Measurements from ENCODE around the gene CGAS.
"Not testable (repeated sequence)": the region's sequence is repeated elsewhere in the genome, so short reads cannot be mapped to it uniquely, and the experiment has no call there.

CGAS gene

DNA sequence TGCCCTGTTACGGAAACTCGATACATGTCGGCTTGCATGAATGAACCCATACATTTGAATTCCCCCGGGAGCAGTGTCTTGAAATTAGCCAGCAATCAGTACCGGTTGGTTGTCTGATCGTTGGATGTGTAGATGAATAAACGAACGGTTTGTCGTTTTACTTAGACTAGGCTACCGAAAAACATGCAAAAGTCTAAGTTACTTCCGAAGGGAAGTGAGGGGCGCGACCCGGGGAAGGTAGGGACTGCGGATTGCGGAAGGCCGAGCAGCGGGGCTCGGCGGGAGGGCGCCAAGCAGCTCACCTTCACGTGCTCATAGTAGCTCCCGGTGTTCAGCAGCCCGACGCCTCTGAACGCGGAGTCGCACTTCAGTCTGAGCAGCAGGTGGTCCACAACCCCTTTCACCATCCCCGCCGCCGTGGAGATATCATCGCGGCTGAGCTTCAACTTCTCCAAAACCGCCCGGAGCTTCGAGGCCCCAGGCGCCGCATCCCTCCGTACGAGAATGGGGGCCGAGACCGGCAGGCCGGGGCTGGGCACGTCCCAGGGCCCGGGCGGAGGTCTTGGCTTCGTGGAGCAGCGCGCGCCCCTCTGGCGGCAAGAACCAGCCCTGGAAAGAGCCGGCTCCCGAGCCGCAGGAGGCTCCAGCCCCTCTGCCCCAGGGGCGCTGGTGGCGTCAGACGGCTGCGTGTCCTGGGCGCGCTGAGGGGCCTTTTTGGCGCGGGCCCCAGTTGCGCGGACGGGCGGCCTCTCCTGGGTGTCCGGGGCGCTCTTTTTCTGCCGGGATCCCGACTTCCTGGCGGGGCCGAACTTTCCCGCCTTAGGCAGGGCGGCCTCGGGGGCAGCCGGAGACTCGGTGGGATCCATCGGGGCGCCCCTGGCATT lies 632 bp downstream of the CGAS start:
- peaks cover 59% of the 10 kb centered on the region for H3K4me1 Mint-ChIP-seq
- H3K27ac Mint-ChIP-seq, result peak overlapping the region; percentile 88
- H3K27me3 Mint-ChIP-seq, result no peaks in the 10 kb centered on the region
- peak overlapping the region; percentile 96 for H3K4me3 Mint-ChIP-seq
- DNase-seq, result peak; percentile 65
- CTCF ChIA-PET, result interaction anchor here (1.3 to 3.8 kb wide), 4 partner anchors 10 to 159 kb away, joined by 4 to 30 read pairs (median 6); partner anchors contain the start of gene MTO1
- peaks cover 25% of the 10 kb centered on the region for H3K36me3 Mint-ChIP-seq
- no peaks in the 10 kb centered on the region for H3K9me3 Mint-ChIP-seq

DNA sequence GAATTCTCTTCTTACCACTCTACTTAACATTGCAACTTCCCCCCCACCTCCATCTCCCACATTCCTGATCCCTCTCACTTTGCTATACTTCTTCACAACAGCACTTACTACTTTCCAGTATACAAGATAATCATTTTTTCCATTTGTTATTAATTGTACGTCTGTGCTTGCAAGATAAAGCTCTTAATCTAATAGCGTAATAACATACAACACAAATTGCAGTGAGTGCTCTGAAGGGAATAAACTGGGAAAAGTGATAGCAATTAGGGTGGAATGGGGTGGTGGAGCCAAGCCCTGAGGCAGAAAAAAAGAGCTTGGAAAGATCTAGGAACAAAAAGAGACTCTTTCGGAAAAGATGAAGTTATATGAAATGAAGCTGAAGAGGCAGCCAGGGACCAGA lies 8.5 kb downstream of the CGAS start:
- Mint-ChIP-seq H3K4me1 (peaks cover 57% of the 10 kb centered on the region), H3K36me3 (peaks cover 55% of the 10 kb centered on the region), H3K9me3 (no peaks in the 10 kb centered on the region), H3K27me3 (no peaks in the 10 kb centered on the region), H3K27ac (no peak overlapping the region), H3K4me3 (no peak overlapping the region)
- DNase-seq, result no peak
- CTCF ChIA-PET, result no interaction called here

DNA sequence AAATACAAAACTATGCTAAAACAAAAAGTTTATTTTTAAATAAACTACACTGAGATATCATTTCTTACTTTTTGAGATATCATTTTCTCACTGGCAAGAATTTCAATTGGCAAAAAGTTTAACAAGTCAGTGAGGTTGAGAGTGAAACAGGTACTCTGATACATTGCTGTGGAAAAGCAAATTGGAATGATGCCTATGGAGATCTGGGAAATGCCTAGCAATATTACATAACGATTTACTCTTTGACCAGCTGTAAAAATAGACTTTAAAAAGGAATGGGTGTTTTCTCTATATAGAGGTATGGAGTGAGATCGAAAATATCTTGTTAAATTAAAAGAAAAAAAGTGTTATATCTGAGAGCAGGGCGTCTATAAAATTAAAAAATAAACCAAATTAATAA lies 16.9 kb downstream of the CGAS start:
- no peak overlapping the region for H3K4me3 Mint-ChIP-seq
- no peak for DNase-seq
- no peaks in the 10 kb centered on the region for H3K9me3 Mint-ChIP-seq
- H3K36me3 Mint-ChIP-seq, result peaks cover 53% of the 10 kb centered on the region
- peaks cover 31% of the 10 kb centered on the region for H3K4me1 Mint-ChIP-seq
- H3K27ac Mint-ChIP-seq, result no peak overlapping the region
- CTCF ChIA-PET, result interaction anchor here (1.6 kb wide), 1 partner anchor 175 kb away, joined by 3 read pairs; no protein-coding TSS in a partner anchor
- H3K27me3 Mint-ChIP-seq, result no peaks in the 10 kb centered on the region

DNA sequence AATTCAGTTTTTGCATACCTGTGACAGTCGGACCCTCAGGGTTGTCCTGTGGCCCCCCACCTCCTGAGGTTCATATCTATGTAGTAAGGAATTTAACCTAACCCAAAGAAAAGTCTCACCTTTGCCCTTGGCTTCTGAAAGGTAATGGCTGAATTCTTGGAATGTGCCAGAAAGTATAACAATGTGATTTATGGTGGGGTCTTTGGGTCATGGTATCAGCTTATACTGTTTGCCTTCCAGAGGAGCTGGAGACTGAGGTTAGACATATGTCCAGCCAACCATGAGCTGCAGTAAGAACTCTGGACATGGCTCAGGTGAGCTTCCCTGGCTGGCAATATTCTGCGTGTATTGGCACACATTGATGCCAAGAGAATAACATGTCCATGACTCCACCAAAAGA lies 30.6 kb downstream of the CGAS start:
- Mint-ChIP-seq H3K27ac (peak overlapping the region; percentile 99), H3K36me3 (peaks cover 54% of the 10 kb centered on the region), H3K9me3 (no peaks in the 10 kb centered on the region), H3K27me3 (no peaks in the 10 kb centered on the region), H3K4me3 (no peak overlapping the region), H3K4me1 (peaks cover 36% of the 10 kb centered on the region)
- CTCF ChIA-PET, result interaction anchor here (0.6 kb wide), 1 partner anchor 48 kb away, joined by 3 read pairs; no protein-coding TSS in a partner anchor
- no peak for DNase-seq

DNA sequence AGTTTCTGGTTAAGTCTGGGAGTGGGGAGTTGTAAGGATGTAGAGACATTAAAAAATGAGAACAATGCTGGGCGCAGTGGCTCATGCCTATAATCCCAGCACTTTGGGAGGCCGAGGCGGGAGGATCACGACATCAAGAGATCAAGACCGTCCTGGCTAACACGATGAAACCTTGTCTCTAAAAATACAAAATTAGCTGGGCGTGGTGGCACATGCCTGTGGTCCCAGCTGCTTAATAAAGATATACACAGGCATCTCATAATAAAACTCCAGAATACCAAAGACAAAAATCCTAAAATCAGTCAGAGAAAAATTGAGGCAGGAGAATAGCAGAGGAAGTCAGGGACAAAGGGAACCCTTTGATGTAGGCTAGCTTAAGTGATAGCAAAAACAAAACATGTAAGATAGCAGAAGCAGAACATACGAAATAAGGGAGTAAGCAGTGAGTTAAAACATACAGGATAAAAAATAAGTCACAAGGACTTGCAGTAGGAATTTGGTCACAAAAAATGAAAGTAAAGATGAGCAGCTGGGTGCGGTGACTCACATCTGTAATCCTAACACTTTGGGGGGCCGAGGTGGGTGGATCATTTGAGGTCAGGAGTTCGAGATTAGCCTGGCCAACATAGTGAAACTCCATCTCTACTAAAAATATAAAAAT lies 33.9 kb downstream of the CGAS start:
- H3K4me1 Mint-ChIP-seq, result peaks cover 26% of the 10 kb centered on the region
- peaks cover 54% of the 10 kb centered on the region for H3K36me3 Mint-ChIP-seq
- H3K27me3 Mint-ChIP-seq, result no peaks in the 10 kb centered on the region
- no peak for DNase-seq
- no peak overlapping the region for H3K4me3 Mint-ChIP-seq
- H3K27ac Mint-ChIP-seq, result no peak overlapping the region
- H3K9me3 Mint-ChIP-seq, result no peaks in the 10 kb centered on the region
- CTCF ChIA-PET, result interaction anchor here (1.1 kb wide), 1 partner anchor 1006 kb away, joined by 3 read pairs; no protein-coding TSS in a partner anchor

DNA sequence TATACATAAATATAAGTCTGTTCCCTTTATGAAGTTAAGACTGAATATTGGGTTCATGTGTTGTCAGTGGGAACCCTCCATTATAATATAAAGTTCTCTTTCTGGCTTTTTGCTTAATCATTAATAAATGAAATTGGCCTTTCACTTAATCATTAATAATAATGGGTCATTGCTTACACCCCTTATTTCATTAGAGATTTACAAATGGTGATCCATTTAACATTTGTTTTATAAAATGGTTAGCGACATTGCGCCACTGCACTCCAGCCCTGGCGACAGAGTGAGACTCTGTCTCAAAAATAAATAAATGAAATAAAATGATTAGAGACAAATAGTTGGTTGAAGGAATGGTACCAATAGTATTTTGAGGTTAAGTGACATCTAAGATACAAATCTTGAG lies 39.0 kb downstream of the CGAS start:
- Mint-ChIP-seq H3K4me1 (peaks cover under 1% of the 10 kb centered on the region), H3K36me3 (peaks cover 24% of the 10 kb centered on the region), H3K4me3 (no peak overlapping the region), H3K27ac (no peak overlapping the region), H3K9me3 (no peaks in the 10 kb centered on the region), H3K27me3 (no peaks in the 10 kb centered on the region)
- no peak for DNase-seq
- CTCF ChIA-PET, result interaction anchor here (0.6 kb wide), 1 partner anchor 261 kb away, joined by 3 read pairs; no protein-coding TSS in a partner anchor

DNA sequence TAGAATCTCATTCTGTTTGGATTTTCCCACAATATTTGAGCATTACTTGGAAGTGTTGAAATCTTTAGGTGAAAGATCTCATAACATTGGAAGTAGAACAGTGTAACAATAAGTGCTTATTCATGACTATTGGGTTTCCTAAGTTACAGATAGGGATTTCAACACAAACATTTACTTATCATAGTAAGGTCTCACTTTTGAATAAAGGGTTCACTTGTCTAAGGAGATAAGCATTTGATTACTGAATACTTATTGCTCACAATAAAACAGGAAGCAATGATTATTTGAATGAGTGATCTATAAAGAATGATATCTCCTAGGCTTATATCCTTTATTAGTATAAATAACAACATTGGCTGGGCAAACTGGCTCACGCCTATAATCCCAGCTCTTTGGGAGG lies 42.7 kb downstream of the CGAS start:
- Mint-ChIP-seq H3K27me3 (no peaks in the 10 kb centered on the region), H3K27ac (no peak overlapping the region), H3K36me3 (peaks cover under 1% of the 10 kb centered on the region), H3K4me3 (no peak overlapping the region), H3K4me1 (no peaks in the 10 kb centered on the region), H3K9me3 (no peaks in the 10 kb centered on the region)
- CTCF ChIA-PET, result no interaction called here
- no peak for DNase-seq

DNA sequence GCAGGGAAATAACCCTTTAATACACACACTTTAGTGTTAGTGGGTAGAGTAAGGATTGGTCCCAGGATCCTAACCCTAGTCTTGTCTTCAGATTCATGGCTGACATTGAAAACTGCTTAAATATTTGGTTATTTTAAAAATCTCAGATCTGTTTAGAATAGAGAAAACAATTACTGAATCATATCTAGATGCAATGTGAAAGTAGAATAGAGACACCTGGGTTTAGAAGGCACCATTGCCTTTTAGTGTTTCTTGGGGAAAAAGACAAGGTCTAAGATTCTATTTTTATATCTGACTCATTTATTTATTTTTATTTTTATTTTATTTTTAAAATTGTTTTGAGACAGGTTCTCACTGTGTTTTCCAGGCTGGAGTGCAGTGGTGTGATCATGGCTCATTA lies 51.4 kb downstream of the CGAS start:
- CTCF ChIA-PET, result no interaction called here
- Mint-ChIP-seq H3K4me1 (no peaks in the 10 kb centered on the region), H3K27me3 (no peaks in the 10 kb centered on the region), H3K27ac (no peak overlapping the region), H3K4me3 (no peak overlapping the region), H3K36me3 (no peaks in the 10 kb centered on the region), H3K9me3 (no peaks in the 10 kb centered on the region)
- DNase-seq, result no peak

DNA sequence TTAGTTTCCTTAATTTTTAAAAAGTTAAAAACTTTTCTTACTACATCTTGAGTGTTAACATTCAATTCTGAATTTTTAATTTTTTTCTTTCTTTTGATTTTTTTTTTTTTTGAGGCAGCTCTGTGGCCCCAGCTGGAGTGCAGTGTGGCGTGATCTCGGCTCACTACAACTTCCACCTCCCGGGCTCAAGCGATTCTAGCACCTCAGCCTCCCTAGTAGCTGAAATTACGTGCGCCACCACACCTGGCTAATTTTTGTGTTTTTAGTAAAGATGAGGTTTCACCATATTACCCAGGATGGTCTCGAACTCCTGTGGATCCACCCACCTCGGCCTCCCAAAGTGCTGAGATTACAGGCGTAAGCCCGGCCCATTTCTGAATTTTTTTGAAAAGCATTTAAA lies 56.2 kb downstream of the CGAS start:
- Mint-ChIP-seq H3K36me3 (no peaks in the 10 kb centered on the region), H3K4me1 (peaks cover 16% of the 10 kb centered on the region), H3K4me3 (no peak overlapping the region), H3K27ac (no peak overlapping the region), H3K9me3 (peaks cover 4% of the 10 kb centered on the region), H3K27me3 (peaks cover 7% of the 10 kb centered on the region)
- DNase-seq, result no peak
- CTCF ChIA-PET, result no interaction called here

DNA sequence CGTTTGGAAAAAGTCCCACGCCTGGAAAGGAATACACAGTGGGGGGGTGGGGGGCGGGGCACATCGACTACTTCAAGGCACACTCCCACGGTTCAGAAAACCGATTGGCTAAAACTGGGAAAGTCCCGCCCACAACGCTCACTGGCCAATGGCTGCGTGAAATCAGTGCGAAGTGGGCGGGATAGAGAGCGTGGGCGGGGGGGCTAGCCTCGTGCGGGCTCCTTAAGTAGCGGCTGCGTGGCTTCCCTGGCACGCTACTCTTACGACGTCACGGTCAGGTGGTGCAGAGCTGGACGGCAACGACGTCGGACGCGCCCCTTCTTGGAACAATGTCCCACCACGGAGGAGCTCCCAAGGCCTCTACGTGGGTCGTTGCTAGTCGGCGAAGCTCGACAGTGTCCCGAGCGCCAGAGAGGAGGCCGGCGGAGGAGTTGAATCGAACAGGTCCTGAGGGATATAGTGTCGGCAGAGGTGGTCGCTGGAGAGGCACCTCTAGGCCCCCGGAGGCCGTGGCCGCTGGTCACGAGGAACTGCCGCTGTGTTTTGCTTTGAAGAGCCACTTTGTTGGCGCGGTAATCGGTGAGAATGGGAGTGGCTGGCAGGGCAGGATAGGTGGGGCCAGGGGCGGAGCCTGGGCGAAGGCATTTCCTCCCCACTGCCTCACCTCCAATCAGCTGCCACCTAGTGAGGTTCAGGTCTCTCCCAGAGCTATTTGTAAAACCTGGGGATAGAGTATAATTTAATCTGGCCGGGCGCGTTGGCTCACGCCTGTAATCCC lies 57.3 kb downstream of the CGAS start, which contains the start of gene DDX43:
DDX43 (plus strand) TSS at position 252 of the 778 bp plus-strand sequence; CDS start at position 330, 78 bp downstream.
- CTCF ChIA-PET, result no interaction called here
- Mint-ChIP-seq H3K4me3 (peak within 1 kb of the TSS; percentile 28), H3K27ac (peak within 1 kb of the TSS; percentile 80), H3K27me3 (peaks cover 7% of the 10 kb centered on the region), H3K4me1 (peaks cover 21% of the 10 kb centered on the region), H3K9me3 (peaks cover 4% of the 10 kb centered on the region), H3K36me3 (no peaks in the 10 kb centered on the region)
- peak; percentile 39 for DNase-seq

DNA sequence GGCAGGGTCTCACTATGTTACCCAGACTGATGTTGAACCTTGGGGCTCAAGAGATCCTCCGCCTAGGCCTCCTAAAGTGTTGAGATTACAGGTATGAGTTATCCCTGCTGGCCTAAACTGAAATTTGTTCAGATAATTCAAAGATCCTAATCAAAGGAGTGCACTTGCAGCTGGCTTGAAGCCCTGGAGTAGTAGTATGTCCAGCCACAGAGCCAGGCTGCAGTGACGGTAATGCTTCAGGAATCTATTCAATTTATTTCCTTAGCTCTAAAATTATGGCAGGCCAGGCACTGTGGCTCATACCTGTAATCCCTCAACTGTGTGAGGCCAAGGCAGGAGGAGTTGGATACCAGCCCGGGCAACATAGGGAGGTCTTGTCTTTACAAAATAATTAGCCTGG lies 58.8 kb downstream of the CGAS start:
- Mint-ChIP-seq H3K27ac (no peak overlapping the region), H3K4me3 (no peak overlapping the region), H3K27me3 (peaks cover 15% of the 10 kb centered on the region), H3K36me3 (no peaks in the 10 kb centered on the region), H3K4me1 (peaks cover 36% of the 10 kb centered on the region), H3K9me3 (peaks cover 4% of the 10 kb centered on the region)
- DNase-seq, result no peak
- CTCF ChIA-PET, result no interaction called here

DNA sequence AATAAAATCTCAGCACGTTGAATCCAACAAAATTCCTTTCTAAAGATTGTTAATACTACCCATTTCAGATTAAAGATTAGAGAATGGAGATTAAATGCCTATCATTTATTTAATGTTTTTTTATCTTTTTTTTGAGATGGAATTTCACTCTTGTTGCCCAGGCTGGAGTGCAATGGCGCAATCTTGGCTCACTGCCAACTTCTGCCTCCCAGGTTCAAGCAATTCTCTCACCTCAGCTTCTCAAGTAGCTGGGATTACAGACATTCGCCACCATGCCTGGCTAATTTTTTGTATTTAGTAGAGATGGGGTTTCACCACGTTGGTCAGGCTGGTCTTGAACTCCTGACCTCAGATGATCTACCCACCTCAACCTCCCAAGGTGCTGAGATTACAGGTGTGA lies 59.9 kb downstream of the CGAS start:
- peaks cover 41% of the 10 kb centered on the region for H3K4me1 Mint-ChIP-seq
- H3K27ac Mint-ChIP-seq, H3K9me3 Mint-ChIP-seq, H3K36me3 Mint-ChIP-seq, H3K4me3 Mint-ChIP-seq, DNase-seq, CTCF ChIA-PET: not testable (repeated sequence)
- H3K27me3 Mint-ChIP-seq, result peaks cover 21% of the 10 kb centered on the region

DNA sequence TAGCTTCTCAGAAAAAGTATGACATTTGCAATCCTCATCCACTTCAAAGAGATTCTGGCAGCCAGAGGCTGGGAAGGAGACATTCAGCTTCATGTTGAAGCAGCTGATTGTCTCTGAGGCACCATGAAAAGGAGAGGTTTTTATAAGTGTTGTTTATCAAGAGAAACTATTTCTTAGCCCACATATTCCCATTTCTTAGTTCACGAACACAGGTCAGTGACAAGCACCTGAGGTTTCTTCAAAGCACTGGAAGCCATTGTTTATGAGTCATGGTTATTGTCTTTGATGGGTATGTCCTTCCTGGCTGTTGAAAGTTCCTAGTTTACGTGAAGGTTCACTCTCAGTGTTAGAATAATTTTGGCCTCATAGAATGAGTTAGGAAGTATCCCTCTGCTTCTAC lies 60.4 kb downstream of the CGAS start:
- no peak for DNase-seq
- peak overlapping the region; percentile 68 for H3K27ac Mint-ChIP-seq
- no peak overlapping the region for H3K4me3 Mint-ChIP-seq

DNA sequence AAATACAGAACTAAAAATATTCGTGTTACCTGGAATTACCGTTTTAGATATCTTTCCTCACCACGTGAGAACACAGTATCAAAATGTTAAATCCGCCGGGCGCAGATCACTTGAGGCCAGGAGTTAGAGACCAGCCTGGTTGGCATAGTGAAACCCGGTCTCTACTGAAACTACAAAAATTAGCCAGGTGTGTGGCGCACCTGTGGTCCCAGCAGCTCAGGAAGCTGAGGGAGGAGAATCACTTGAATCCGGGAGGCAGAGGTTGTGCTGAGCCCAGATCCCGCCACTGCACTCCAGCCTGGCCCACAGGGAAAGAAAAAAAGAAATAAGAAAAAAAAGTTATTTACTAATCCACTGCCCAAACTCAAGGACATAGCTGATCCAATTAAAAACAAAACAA lies 62.2 kb downstream of the CGAS start:
- Mint-ChIP-seq H3K4me3 (no peak overlapping the region), H3K9me3 (peaks cover 4% of the 10 kb centered on the region), H3K27me3 (peaks cover 24% of the 10 kb centered on the region), H3K36me3 (no peaks in the 10 kb centered on the region), H3K27ac (no peak overlapping the region), H3K4me1 (peaks cover 38% of the 10 kb centered on the region)
- CTCF ChIA-PET, result interaction anchor here (0.6 kb wide), 1 partner anchor 1884 kb away, joined by 3 read pairs; no protein-coding TSS in a partner anchor
- DNase-seq, result no peak

More for the DNA sequence above, 60.4 kb downstream of the CGAS start:
- CTCF ChIA-PET, result no interaction called here
- peaks cover 21% of the 10 kb centered on the region for H3K27me3 Mint-ChIP-seq
- peaks cover 41% of the 10 kb centered on the region for H3K4me1 Mint-ChIP-seq
- H3K36me3 Mint-ChIP-seq, result no peaks in the 10 kb centered on the region
- H3K9me3 Mint-ChIP-seq, result peaks cover 4% of the 10 kb centered on the region

Data from activated naive CD4-positive, alpha-beta T cell treated with anti-CD3 and anti-CD28 coated beads, Interleukin-2, amount 10 ng/mL, durations not matched to agents 7 days and 5 days (primary cell).